NCI-H2171 treated with DMSO at 0.1 percent for 48 hours (cell line): ENCODE measurements around the gene TMEM92.
A peak's percentile ranks its signal among the peaks of the same experiment; 100 is the strongest.
"Not testable (repeated sequence)": the region's sequence is repeated elsewhere in the genome, so short reads cannot be mapped to it uniquely, and the experiment has no call there.

ENCODE experiments used
- DNase-seq: peaks from one replicate; lab custom pipeline; 2025; lab: John Stamatoyannopoulos, UW

The TMEM92 gene

GRCh38 chr17:50276588-50277356 lies 2.5 kb downstream of the TMEM92 start:
- DNase-seq, result no peak

GRCh38 chr17:50277357-50277754 lies 3.1 kb downstream of the TMEM92 start:
- no peak for DNase-seq

GRCh38 chr17:50278526-50279180 lies 4.4 kb downstream of the TMEM92 start:
- DNase-seq, result no peak

DNA sequence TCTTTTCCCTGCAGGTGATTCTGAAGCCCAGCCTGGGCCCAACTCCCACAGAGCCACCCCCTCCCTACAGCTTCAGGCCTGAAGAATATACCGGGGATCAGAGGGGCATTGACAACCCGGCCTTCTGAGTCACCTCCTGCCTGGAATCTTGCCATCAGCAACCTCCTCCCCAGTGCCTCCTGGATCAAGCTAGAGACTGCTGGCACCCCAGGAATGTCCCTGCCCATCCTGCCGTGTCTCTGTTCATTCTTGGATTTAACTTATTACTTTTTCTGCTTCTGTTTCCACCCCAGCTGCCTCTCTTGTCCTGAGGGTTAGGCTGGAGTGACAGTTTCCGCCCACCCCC lies 4.9 kb downstream of the TMEM92 start:
- DNase-seq, result no peak

DNA sequence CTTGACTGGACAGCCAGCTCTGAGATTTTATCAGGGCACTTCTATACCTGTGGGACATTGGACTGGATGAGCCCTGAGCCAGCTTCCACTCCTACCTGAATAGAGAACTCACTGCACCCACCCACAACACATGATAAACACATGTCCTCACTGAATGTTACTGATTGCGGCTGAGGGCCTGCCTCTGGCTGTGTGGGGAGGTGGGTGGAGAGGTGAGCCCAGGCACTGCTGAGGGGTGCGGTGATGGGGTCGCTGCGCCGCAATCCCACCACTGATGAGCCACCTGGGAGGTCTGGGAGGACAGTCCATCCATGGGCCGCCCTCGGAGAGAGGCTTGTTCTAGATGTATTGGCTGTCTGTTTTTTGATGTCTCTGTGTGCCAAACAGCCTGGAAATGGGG lies 5.4 kb downstream of the TMEM92 start:
- no peak for DNase-seq

DNA sequence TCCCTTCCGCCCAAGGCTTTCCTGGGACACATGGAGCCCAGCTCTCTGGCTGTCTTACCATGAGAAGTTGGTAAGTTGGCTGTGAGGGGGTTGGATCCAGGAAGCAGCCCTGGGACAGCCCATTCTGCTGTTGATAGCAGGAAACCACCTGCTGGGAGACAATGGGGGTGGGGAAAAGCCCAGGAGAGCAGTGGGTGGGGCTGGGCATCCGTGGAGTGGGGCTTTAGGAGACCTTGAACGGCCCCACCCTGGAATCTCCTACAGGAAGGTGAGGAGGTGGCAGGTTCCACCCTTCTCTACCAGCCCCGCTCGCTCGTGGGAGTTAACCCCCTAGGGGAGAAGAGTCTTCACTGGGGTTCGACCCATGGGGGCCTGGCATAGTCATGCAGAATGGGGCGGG lies 5.8 kb downstream of the TMEM92 start:
- no peak for DNase-seq

DNA sequence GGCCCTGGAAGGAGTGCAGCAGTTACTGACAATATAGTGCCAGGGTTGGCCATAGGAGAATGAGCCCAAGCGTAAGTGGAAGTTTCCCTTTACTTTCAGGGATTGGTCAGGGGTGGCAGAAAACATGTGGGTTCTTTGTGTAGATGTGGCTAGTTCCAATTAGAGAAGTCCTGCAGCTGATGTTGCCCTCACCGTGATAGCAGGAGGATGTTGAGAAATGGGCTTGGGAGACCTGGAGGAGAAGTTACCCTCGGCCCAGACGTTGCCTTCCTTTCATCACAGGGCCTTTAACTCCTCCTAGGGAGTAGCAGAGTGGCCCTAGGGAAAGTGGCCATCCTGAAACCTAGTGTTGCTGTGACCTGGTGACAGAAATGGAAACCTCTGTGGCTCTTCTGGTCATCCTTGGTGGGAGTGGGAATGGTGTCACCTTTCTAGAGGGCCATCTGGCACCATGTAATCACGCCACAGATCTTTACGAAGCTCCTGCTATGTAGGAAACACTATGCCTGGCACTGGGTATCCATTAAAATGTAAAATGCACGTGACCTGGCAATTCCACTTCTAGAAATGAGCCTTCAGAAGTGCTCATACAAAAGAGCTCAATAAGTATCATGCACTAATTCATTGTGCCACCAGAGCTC lies 6.7 kb downstream of the TMEM92 start:
- no peak for DNase-seq

DNA sequence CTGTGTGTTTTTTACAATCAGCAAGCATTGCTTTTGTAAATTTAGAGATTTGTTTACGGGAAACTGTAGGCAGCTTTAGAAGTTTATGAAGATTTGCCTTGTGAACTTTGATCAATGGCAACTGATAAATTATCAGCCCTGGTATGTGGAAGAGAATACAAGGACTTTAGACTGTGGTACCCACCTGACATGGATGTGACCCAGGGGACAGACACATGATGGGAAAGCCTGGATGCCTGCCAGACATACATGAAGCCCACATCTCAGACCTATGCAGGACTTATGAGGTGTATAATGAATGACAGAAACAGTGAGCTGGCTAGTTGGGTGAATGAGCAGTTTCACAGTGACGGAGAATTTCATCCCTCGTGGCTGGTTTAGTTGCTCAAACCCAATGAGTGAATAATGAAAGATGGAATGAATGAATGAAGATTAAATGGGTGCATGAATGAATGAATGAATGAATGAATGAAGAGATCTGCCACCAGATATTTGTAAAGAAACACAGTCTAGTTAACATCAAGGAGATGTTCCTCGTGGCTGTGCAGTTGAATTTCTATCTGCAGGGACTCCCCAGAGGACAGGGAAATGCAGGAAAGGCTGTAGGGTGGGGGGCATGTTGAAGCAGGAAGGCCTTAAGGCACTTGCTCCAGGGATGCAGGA lies 7.6 kb downstream of the TMEM92 start:
- no peak for DNase-seq

- DNase-seq, result no peak
Measured at GRCh38 chr17:50283246-50283645, 9.0 kb downstream of the TMEM92 start.

DNA sequence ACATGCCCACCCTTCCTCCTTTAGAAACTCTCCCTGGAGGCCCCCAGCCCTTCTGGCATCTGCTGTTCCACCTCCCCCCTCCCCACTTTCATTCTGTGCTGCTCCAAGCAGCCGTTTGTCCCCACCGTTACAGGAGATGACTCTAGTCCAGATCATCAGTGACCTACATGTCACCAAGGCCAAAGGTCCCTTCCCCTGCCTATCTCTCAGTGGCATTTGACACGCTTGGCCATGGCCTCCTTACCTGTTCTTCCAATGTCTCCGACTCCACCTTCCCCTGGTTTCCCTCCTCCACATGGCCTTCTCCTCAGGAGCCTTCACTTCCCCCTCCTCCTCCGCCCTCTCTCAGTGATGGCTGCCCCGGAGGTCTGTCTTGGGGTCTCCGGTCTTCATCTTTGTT lies 9.4 kb downstream of the TMEM92 start:
- DNase-seq, result no peak

- DNase-seq, result no peak
Measured at GRCh38 chr17:50285941-50286340, 11.7 kb downstream of the TMEM92 start.

- DNase-seq, result not testable (repeated sequence)
Measured at GRCh38 chr17:50287302-50287701, 13.0 kb downstream of the TMEM92 start.

- DNase-seq, result peak; percentile 96
Measured at GRCh38 chr17:50288306-50288705, 14.0 kb downstream of the TMEM92 start.

DNA sequence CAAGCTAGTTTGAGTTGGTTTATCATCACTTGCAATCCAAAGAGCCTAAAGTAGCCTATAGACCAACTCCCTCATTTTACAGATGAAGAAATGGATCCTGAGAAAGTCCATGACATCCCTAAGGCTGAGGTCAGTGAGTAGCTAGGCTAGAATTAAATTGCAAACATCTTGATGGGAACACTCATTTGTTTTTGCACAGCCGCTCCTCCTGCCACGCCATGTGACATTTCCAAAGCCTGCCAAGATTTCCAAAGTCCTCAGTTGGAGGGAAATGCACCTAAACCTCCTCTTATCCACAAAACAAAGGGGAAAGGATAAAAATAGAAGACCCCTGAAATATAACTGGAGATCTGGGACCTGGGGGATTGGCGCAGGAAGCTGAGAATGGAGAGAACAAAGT lies 15.0 kb downstream of the TMEM92 start:
- DNase-seq, result no peak

DNA sequence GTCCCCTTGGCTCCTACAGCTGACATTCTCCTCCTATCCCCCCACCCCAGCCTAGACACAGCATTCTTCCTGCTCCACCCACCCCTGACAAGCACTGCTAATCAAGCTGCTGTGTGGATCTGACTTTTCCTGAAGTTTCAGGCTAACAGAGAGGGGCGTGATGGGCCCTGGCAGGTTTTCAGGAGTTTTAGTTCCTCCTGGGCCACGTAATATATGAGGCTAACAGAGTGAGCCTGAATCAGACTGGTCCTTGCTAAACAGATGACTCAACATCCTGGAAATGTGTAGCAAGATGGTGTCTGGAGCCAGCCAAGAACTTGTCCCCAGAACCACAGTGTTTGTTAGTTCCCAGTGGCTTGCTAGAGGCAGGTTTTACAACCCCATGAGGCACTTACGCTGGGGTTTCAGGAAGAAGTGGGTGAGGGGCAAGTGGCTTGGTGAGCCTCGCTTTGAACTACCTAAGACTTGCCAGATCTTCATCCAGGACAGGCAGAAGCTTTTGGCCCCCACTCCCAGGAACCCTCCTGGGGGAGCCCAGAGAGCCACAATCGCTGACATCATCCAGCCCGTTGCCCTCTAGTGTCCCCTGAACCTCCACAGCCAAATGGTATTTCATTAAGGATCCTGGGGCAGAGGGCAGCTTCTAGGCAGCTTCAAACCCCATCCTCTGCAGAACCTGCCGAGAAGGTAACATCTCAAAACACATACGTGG lies 15.9 kb downstream of the TMEM92 start:
- no peak for DNase-seq

GRCh38 chr17:50290933-50291332 lies 16.7 kb downstream of the TMEM92 start:
- no peak for DNase-seq

DNA sequence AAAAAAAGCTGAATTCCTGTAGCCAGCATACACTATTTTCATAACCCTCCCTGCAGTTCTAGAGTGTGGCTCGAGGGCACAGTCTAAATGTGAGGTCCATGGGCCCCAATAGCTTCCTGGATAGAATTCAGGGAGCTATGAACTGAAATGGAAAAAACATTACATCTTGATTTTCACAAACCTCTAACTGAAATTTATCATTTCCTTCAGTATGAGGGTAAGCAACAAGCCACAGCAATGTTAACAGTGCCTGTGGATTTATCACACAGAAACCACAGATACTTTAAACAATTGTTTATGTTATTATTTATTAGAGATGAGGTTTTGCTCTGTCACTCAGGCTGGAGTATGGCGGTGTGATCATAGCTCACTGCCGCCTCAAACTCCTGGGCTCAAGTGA lies 18.2 kb downstream of the TMEM92 start:
- DNase-seq, result no peak

- DNase-seq, result no peak
Measured at GRCh38 chr17:50295021-50295420, 20.8 kb downstream of the TMEM92 start.

DNA sequence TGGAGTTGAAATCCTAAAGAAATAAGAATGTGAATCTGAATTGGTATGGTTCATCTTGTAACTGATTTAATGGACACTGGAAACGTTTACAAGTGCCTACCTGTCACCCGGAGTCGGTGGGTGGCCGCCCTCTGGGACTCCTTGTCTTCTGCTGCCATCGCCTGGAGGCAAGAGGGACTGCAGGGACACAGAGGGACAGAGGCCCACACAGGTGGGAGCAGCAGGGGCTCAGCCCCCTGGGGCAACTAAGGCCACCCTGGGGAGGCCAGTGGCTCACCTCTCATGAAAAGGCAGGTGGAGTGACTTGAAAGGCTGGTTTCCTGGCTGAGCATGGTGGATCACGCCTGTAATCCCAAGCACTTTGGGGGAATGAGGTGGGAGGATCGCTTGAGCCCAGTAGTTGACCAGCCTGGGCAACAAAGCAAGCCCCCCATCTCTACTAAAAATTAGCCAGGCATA lies 23.2 kb downstream of the TMEM92 start:
- DNase-seq, result peak; percentile 72

- no peak for DNase-seq
Measured at GRCh38 chr17:50298018-50298417, 23.8 kb downstream of the TMEM92 start.

DNA sequence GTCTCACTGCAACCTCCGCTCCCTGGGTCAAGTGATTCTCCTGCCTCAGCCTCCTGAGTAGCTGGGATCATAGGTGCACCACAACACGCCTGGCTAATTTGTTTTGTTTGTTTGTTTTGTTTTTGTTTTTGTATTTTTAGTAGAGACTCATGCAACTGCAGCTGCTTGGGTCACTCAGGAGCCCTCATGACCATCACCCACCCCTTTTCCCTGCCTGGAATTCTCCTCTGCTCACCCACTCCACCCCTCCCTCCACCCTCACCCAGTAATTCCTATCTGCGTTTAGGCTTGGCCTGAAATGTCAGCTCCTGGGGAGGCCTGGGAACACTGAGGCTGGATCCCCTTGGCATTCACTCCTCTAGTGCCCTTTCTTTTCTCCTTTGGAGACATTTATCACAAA lies 25.5 kb downstream of the TMEM92 start:
- DNase-seq, result no peak

DNA sequence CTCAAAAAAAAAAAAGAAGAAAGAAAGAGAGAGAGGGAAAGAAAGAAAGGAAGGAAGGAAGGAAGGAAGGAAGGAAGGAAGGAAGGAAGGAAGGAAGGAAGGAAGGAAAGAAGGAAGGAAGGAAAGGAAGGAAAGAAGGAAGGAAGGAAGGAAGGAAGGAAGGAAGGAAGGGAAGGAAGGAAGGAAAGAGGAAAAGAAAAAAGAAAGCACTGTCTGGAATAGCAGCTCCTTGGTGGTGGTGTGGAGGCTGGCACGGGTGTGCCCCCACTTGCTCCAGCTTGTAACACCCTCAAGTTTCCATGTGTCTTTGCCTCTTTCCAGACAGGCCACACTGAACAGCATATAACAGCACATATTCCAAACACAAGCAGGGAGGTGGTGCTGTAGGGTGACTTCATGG lies 26.6 kb downstream of the TMEM92 start:
- not testable (repeated sequence) for DNase-seq
